Cardiac fibroblast (primary cell): ENCODE measurements around the gene SEMA3A.

ENCODE experiments used
- DNase-seq, 2 donors: peaks; one replicate each; pipeline versions ENCODE4 v3.0.0 to v3.0.0-alpha.2; 2010; ENCODE audit warnings: low read depth in 2 of 2
- H3K4me3 ChIP-seq, 2 donors: replicated peaks in 1 of 2; 1 replicate in 1 of 2; 2 replicates in 1 of 2; pipeline ENCODE4 v1.5.1; 2011; ENCODE audit warnings: low read depth in 2 of 2, low read length in 2 of 2, mild to moderate bottlenecking in 2 of 2, moderate library complexity in 1 of 2
- CTCF ChIP-seq: IDR thresholded peaks from one replicate; pipeline ENCODE4 v1.5.1; 2011; ENCODE audit warnings: low read depth, mild to moderate bottlenecking, low read length, inconsistent platforms

The SEMA3A gene

GRCh38 chr7:84049071-84049836 lies 145.3 kb downstream of the SEMA3A start:
- DNase-seq, result no peak
- H3K4me3 ChIP-seq, result no peak overlapping the region
- TF ChIP-seq CTCF, result no peak

DNA sequence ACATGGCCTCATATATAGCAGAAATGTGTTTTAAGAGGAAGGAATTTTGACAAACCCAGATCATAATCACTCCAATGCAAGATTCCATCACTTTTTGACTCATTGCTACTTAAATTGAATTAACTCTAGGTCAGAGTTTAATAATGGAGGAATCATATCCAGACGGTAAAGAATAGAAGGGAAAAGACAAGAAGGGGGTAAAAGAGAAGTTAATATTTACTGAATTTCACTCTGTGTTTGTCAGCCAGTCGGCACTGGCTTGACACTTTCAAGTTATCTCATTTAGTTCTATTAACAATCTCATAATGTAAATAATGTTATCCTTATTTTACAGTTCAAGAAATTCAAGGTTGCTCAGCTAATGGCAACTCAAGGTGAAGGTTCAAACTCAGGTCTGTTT lies 147.5 kb downstream of the SEMA3A start:
- no peak overlapping the region for H3K4me3 ChIP-seq
- TF ChIP-seq CTCF, result no peak
- DNase-seq, result no peak

DNA sequence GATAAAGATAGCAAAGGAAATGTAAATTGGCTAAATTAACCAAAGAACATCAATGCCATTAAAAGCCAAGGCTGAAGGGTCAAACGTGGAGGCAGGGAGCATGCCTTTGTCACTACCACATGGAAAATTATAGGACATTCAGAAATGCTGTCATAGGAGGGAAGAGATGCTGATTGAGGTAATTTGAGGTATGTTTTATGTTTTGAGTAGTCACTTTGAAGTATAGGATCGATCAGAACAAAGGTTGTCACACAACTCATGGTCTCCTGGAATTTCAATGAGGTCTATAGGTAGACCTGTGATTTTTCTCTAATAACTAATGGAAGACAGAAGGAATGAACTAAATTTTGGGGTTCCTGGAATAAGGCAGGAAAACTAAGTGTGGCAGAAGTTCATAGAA lies 149.8 kb downstream of the SEMA3A start:
- H3K4me3 ChIP-seq, result no peak overlapping the region
- DNase-seq, result no peak
- TF ChIP-seq CTCF, result no peak

DNA sequence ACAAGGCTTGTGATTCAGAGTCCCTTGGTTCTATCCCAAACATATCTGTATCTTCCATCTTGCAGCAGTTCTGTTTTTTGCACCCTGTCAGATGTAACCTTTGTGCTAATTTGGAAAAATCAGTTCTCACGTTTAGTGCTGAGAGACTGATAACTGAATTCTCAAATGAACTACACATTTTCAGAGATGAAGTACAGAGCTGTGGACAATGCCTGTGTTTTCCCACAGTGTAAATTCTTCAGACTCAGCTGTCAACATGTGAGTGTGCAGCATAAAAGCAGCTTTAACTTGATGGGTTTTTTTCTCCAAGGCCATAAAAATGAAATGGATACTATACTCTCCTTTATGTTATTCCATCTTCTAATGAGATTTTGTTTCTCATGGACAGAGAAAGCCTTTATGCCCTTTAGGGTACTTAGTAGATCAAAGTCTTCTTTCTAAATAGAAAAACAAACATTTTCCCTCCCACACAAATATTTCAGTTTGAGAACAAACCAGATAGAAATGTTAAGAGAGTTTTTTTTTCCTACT lies 150.9 kb downstream of the SEMA3A start:
- no peak overlapping the region for H3K4me3 ChIP-seq
- TF ChIP-seq CTCF, result no peak
- DNase-seq, result peak in 1 of 2 donors; percentile 39

DNA sequence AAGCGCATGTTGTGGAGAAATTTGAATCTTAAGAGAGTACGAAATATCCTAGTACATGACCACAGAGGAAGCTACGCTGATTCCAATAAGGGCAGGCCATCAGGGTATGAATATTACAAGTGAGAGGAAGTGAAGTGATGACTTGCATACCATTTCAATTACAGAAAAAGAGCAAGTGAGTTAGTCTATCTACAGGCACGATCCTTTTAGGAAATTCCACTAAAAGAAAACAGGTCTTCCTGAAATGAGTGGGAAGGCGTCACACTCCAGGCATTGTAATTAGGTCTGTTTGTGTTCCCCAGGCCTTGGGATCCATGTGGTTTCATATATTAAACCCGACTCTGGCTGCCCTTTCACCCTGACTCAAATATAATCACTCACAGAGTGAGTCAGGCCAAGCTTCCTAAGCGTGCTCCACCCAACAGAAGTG lies 152.5 kb downstream of the SEMA3A start:
- TF ChIP-seq CTCF, result no peak
- DNase-seq, result peak; percentile 50 to 68
- H3K4me3 ChIP-seq, result no peak overlapping the region

DNA sequence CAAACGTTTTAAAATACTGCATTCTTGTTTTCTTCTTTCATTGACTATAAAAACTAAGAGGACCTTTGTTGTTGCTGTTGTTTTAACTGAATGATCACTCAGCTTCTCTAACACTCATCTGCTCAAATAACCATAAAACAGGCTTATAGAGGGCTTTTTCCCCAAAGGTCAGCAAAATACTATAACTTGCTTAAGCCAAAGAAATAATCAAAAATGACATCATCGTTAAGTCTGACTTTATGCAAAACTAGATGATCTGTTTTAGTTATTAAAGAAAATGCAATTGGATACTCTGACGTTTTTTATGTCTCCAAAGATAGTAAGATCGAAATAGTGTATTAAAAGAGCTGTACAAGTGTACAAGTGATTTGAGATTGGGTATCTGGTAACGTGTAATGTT lies 152.9 kb downstream of the SEMA3A start:
- DNase-seq, result no peak
- no peak overlapping the region for H3K4me3 ChIP-seq
- TF ChIP-seq CTCF, result no peak

DNA sequence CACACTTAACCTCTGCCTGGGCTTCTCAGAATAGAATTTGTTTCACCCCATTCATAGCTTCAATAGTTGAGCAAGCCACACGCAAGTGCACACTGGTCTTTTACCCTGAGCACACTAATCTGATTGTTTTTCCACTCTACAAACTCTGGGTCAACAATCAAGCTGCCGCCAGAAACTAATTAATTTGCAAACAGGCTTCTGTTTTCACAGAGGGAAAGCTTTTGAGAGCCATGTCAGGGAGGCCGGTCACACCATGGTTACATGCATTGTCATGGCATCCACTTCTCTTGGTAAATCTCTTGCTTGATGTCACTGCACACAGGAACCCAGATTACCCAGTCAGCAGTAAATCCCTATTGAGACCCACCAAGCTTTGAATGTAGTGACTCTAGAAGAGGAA lies 154.2 kb downstream of the SEMA3A start:
- TF ChIP-seq CTCF, result no peak
- no peak for DNase-seq
- no peak overlapping the region for H3K4me3 ChIP-seq
